GM12875 (cell line): ENCODE measurements around the gene EPHA4.

Experiments used
- H3K4me3 ChIP-seq: one replicate; pipeline ENCODE4 v1.5.1; 2011; ENCODE audit warnings: low read depth, low read length, control low read depth
- CTCF ChIP-seq: IDR thresholded peaks from 2 replicates; pipeline ENCODE4 v1.5.1; 2011; ENCODE audit warnings: low read depth, mild to moderate bottlenecking, control low read depth, inconsistent platforms, low read length, moderate library complexity, borderline replicate concordance; ENCODE audit not compliant: insufficient read depth

EPHA4 gene

GRCh38 chr2:221458578-221458977 is 113.5 kb downstream of the EPHA4 start:
- no peak overlapping the region for H3K4me3 ChIP-seq
- TF ChIP-seq CTCF = no peak

- no peak for TF ChIP-seq CTCF
- no peak overlapping the region for H3K4me3 ChIP-seq
Observed at GRCh38 chr2:221455214-221455613, 116.9 kb downstream of the EPHA4 start.

GRCh38 chr2:221454459-221455105 is 117.5 kb downstream of the EPHA4 start:
- no peak for TF ChIP-seq CTCF

GRCh38 chr2:221451862-221452788 is 120.0 kb downstream of the EPHA4 start:
- no peak overlapping the region for H3K4me3 ChIP-seq
- TF ChIP-seq CTCF = no peak

More at GRCh38 chr2:221454459-221455105, 117.5 kb downstream of the EPHA4 start:
- H3K4me3 ChIP-seq = no peak overlapping the region

GRCh38 chr2:221450280-221450679 is 121.8 kb downstream of the EPHA4 start:
- no peak overlapping the region for H3K4me3 ChIP-seq
- no peak for TF ChIP-seq CTCF

GRCh38 chr2:221449406-221449805 is 122.7 kb downstream of the EPHA4 start:
- no peak for TF ChIP-seq CTCF
- H3K4me3 ChIP-seq = no peak overlapping the region

GRCh38 chr2:221448844-221449390 is 123.2 kb downstream of the EPHA4 start:
- no peak for TF ChIP-seq CTCF

More at GRCh38 chr2:221448844-221449390, 123.2 kb downstream of the EPHA4 start:
- H3K4me3 ChIP-seq = no peak overlapping the region
